Nephron progenitor cell (in vitro differentiated cells): ENCODE results near the gene DNAH8.

Experiments used
- DNase-seq: peaks from one replicate; pipeline ENCODE4 v3.0.0; 2021
- H3K27ac Mint-ChIP-seq: 2 replicates; pipeline ENCODE4 v1.8.0; 2021; ENCODE audit warnings: mild to moderate bottlenecking, moderate library complexity, mixed read lengths
- H3K27me3 Mint-ChIP-seq: 2 replicates; pipeline ENCODE4 v1.8.0; 2021; ENCODE audit warnings: mild to moderate bottlenecking, low read depth, mixed read lengths; ENCODE audit not compliant: poor library complexity
- H3K36me3 Mint-ChIP-seq: 2 replicates; pipeline ENCODE4 v1.8.0; 2021; ENCODE audit warnings: low read depth, mixed read lengths
- H3K4me1 Mint-ChIP-seq: 2 replicates; pipeline ENCODE4 v1.8.0; 2021; ENCODE audit warnings: mixed read lengths
- H3K4me3 Mint-ChIP-seq: 2 replicates; pipeline ENCODE4 v1.8.0; 2021; ENCODE audit warnings: mild to moderate bottlenecking, moderate library complexity, mixed read lengths
- H3K9me3 Mint-ChIP-seq: 2 replicates; pipeline ENCODE4 v1.8.0; 2021; ENCODE audit warnings: mild to moderate bottlenecking, moderate library complexity, mixed read lengths
- TF ChIP-seq, protein P1 (sequence below): fragments of 200-600 bp; sonication (generic); IDR thresholded peaks from 2 replicates; pipeline ENCODE4 v1.5.0; 2021; ENCODE audit warnings: antibody characterized with exemption

Gene DNAH8

DNA sequence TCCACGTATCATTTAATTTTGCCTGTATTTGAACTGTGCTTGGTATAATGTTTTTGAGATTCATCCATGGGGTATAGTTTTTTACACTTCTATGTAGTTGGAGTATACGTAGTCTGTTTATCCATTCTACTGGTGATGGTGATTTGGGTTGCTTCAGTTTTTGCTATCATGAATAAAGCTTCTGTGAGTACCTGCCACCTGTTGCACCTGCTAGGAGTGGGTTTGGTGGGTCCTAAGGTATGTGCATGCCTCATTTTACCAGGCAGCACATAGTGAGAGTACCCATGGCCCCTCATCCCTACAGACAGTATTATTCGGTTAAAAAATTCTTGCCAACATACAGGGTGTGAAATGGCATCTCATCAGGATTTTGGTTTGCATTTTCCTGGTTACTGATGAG, 92.9 kb downstream of the DNAH8 start:
- no peak for DNase-seq
- Mint-ChIP-seq H3K4me1 (no peaks in the 10 kb centered on the region), H3K27me3 (peaks cover 18% of the 10 kb centered on the region)

DNA sequence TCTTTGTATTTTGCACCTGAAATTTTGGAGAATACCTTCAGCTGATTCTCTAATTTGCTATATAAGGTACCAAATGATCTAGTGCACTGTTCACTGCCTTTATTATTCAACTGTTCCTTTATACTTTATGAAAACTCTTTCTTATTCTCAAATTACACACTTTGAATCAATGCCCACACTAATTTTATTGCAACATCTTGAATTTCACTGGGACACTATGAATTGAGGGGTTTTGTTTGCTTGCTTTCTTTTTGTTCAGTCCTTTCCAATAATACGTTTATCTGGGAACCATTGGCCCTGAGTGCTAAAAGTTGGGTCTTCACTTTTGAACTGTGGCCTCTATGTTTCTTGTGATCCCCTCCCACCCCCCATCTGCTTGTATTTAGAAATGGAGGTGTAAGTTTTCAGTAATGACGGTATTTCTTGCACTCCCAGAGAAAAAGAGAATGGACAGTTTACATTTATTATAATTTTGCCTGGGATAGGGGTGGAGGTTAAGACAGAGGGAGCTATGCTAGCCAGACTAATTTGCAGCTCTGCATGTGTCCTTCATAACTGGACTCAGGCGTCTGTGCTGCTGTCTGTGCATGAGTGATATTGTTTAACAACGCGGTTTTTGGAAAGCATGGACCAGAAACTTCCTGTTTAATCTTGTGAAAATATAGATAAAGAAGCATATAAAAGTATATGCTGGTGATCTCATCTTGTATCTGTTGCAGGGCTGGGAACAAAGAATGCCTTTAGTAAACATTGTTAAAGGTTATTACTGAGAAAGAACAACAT, 98.1 kb downstream of the DNAH8 start:
- H3K36me3 Mint-ChIP-seq: no peaks in the 10 kb centered on the region
- H3K4me1 Mint-ChIP-seq: no peaks in the 10 kb centered on the region
- DNase-seq: no peak
- TF ChIP-seq, protein P1, sequence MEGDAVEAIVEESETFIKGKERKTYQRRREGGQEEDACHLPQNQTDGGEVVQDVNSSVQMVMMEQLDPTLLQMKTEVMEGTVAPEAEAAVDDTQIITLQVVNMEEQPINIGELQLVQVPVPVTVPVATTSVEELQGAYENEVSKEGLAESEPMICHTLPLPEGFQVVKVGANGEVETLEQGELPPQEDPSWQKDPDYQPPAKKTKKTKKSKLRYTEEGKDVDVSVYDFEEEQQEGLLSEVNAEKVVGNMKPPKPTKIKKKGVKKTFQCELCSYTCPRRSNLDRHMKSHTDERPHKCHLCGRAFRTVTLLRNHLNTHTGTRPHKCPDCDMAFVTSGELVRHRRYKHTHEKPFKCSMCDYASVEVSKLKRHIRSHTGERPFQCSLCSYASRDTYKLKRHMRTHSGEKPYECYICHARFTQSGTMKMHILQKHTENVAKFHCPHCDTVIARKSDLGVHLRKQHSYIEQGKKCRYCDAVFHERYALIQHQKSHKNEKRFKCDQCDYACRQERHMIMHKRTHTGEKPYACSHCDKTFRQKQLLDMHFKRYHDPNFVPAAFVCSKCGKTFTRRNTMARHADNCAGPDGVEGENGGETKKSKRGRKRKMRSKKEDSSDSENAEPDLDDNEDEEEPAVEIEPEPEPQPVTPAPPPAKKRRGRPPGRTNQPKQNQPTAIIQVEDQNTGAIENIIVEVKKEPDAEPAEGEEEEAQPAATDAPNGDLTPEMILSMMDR: no peak
- H3K27me3 Mint-ChIP-seq: peaks cover 25% of the 10 kb centered on the region
- H3K9me3 Mint-ChIP-seq: no peaks in the 10 kb centered on the region
- no peak overlapping the region for H3K4me3 Mint-ChIP-seq
- H3K27ac Mint-ChIP-seq: no peak overlapping the region

More for the DNA sequence above, 92.9 kb downstream of the DNAH8 start:
- TF ChIP-seq, protein P1: no peak
- no peak overlapping the region for H3K27ac Mint-ChIP-seq
- H3K36me3 Mint-ChIP-seq: no peaks in the 10 kb centered on the region
- H3K9me3 Mint-ChIP-seq: no peaks in the 10 kb centered on the region
- H3K4me3 Mint-ChIP-seq: no peak overlapping the region

DNA sequence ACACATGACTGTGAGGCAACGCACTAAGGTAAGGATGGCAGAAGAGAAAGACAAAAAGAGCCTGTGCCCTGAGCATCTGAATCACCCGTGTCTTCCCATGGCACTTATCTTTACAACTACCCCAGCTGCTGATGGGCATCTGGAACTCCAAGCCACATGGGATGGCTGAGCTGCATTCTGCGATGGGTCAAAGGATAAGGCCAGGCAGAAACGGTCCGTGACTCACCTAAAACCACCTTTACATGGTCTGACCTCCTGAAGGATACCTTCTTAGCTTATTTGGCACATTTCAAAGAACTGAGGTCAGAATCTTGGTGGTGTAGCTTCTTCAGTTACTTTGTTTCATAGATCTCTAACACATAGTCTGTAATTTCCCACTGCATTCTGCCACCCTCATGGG, 99.7 kb downstream of the DNAH8 start:
- Mint-ChIP-seq H3K36me3 (no peaks in the 10 kb centered on the region), H3K4me3 (no peak overlapping the region), H3K27ac (no peak overlapping the region), H3K9me3 (no peaks in the 10 kb centered on the region), H3K27me3 (peaks cover 25% of the 10 kb centered on the region), H3K4me1 (no peaks in the 10 kb centered on the region)
- TF ChIP-seq, protein P1: no peak
- DNase-seq: no peak

DNA sequence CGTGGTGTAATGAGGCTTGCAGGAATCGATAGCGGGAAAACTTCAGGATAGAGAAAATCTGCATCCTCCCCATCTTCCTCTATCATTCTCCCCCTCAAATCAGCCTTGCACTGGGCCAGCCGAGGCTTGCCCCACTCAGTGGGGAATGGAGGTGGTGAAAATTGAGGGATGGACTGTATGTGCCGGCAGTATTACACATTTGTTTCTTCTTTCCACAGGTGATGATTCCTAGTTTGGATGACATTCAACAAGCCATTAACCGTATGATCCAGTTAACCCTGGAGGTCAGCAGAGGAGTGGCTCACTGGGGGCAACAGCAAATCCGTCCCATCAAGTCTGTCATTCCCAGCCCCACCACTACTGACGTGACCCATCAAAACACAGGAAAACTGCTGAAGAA, 100.1 kb downstream of the DNAH8 start:
- Mint-ChIP-seq H3K36me3 (no peaks in the 10 kb centered on the region), H3K27me3 (peaks cover 25% of the 10 kb centered on the region), H3K4me1 (no peaks in the 10 kb centered on the region), H3K9me3 (no peaks in the 10 kb centered on the region), H3K4me3 (no peak overlapping the region), H3K27ac (no peak overlapping the region)
- no peak for DNase-seq
- TF ChIP-seq, protein P1: no peak

DNA sequence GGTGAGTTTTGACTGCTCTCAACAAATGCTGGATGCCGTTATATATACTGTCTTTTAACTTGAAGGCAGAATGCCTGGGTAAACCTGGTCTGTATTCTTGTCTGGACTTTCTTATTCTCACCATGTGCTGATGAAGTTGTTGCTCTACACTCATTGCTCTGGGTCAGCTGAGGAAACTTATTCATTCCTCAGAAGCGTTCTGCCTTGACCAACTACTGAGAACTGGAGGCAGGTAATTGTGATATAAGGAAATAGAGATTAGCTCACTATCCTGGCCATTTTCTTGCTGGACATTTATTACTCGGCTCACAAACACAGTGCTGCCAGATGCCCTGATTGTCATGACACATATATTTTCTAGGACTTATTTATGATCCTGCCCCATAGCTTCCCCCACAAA, 103.6 kb downstream of the DNAH8 start:
- peaks cover 17% of the 10 kb centered on the region for H3K27me3 Mint-ChIP-seq
- H3K9me3 Mint-ChIP-seq: no peaks in the 10 kb centered on the region
- no peak overlapping the region for H3K4me3 Mint-ChIP-seq
- H3K36me3 Mint-ChIP-seq: no peaks in the 10 kb centered on the region
- TF ChIP-seq, protein P1: no peak
- no peaks in the 10 kb centered on the region for H3K4me1 Mint-ChIP-seq
- no peak for DNase-seq
- H3K27ac Mint-ChIP-seq: no peak overlapping the region

DNA sequence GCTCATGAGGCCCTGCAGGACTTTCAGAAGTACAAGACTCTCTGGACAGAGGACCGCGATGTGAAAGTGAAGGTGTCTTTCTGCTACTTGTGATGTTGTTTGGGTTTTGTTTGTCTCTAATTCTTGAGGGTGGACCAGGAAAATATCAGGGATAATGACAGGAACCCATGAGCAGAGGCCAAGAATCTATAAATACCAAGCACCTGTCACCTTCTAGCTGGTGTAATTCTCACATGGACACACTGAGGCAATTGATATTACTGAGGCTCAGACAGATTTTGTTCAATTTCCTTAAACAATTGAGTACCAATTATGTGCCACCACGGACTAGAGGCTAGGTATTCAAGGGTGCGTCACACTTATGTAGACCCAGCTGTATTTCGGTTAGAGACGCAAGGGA, 107.9 kb downstream of the DNAH8 start:
- Mint-ChIP-seq H3K27ac (no peak overlapping the region), H3K27me3 (no peaks in the 10 kb centered on the region), H3K4me1 (no peaks in the 10 kb centered on the region), H3K9me3 (no peaks in the 10 kb centered on the region), H3K36me3 (no peaks in the 10 kb centered on the region), H3K4me3 (no peak overlapping the region)
- TF ChIP-seq, protein P1: no peak
- DNase-seq: no peak
